ENCODE measurements around the gene ELAVL4.

DNA sequence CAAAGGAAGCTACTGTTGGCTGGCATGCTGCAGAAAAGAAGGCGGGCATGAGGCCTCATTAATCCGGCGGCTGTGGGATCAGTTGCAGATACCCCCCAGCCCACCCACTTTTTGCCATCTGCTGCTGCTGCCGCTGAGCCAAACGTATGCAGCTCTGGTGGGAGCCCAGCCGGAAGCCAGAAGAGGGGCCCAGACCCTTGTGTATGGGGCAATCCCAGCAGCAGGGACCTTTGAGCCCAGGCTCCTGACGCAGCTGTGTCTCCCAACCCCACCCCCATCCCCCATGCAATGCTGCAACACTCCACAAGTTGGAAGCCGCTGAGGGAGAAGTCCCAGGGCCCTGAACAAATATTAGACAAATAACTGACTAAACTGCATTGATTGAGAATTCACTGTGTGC is 106.0 kb downstream of the ELAVL4 start:
- no peak for TF ChIP-seq POLR2A (IDR thresholded peaks at IDR 0.05)
- TF ChIP-seq, protein P1, sequence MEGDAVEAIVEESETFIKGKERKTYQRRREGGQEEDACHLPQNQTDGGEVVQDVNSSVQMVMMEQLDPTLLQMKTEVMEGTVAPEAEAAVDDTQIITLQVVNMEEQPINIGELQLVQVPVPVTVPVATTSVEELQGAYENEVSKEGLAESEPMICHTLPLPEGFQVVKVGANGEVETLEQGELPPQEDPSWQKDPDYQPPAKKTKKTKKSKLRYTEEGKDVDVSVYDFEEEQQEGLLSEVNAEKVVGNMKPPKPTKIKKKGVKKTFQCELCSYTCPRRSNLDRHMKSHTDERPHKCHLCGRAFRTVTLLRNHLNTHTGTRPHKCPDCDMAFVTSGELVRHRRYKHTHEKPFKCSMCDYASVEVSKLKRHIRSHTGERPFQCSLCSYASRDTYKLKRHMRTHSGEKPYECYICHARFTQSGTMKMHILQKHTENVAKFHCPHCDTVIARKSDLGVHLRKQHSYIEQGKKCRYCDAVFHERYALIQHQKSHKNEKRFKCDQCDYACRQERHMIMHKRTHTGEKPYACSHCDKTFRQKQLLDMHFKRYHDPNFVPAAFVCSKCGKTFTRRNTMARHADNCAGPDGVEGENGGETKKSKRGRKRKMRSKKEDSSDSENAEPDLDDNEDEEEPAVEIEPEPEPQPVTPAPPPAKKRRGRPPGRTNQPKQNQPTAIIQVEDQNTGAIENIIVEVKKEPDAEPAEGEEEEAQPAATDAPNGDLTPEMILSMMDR (IDR thresholded peaks at IDR 0.05), result no peak

All from uterus (tissue), 2 donors.